ENCODE measurements around the gene ITPR1. TPM values are rescaled to one million over a fixed set of nuclear protein-coding genes. Genes with fewer than 3 reads are reported as not detected.

The ITPR1 gene
- total RNA-seq, 2 donors from 2014 or later: 29.3 to 29.8 TPM

DNA sequence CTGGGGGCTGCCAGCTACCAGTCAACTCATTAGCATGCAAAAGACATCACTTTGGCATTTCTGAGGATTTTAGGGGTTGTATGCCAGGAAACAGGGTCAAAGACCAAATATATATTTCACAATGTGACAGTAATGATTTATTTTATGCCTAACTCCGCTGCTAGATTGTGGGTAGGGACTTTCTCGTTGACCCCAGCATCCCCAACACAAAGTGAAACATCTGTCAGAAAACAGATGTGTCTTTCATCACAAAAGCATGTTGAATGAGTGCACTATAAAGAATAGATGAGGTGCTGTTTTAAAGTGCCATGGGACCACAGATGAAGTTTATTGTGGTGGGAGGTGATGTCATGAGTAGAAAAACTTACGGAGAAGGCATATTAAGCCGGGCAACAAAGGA is 59.7 kb downstream of the ITPR1 start:
- Histone ChIP-seq H3K4me1 (peaks cover 15% of the 10 kb centered on the region), H3K4me3 (no peak overlapping the region), H3K27me3 (no peaks in the 10 kb centered on the region), H3K27ac (no peak overlapping the region), H3K9me3 (no peaks in the 10 kb centered on the region), H3K36me3 (replicated peaks in 1 of 2; ENCODE audit: insufficient read depth in 1 of 2, low read depth in 2 of 2) (no peaks in the 10 kb centered on the region)
- ATAC-seq (no peak), DNase-seq (no peak)
- TF ChIP-seq, protein P1, sequence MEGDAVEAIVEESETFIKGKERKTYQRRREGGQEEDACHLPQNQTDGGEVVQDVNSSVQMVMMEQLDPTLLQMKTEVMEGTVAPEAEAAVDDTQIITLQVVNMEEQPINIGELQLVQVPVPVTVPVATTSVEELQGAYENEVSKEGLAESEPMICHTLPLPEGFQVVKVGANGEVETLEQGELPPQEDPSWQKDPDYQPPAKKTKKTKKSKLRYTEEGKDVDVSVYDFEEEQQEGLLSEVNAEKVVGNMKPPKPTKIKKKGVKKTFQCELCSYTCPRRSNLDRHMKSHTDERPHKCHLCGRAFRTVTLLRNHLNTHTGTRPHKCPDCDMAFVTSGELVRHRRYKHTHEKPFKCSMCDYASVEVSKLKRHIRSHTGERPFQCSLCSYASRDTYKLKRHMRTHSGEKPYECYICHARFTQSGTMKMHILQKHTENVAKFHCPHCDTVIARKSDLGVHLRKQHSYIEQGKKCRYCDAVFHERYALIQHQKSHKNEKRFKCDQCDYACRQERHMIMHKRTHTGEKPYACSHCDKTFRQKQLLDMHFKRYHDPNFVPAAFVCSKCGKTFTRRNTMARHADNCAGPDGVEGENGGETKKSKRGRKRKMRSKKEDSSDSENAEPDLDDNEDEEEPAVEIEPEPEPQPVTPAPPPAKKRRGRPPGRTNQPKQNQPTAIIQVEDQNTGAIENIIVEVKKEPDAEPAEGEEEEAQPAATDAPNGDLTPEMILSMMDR (IDR thresholded peaks at IDR 0.05): no peak
- no peak for TF ChIP-seq POLR2A (IDR thresholded peaks at IDR 0.05)
- WGBS, 2 donors: 76 to 83% methylated on average over 4 of the region's 4 CpGs
- intact Hi-C loops (cut with DNase I): no loop called here

DNA sequence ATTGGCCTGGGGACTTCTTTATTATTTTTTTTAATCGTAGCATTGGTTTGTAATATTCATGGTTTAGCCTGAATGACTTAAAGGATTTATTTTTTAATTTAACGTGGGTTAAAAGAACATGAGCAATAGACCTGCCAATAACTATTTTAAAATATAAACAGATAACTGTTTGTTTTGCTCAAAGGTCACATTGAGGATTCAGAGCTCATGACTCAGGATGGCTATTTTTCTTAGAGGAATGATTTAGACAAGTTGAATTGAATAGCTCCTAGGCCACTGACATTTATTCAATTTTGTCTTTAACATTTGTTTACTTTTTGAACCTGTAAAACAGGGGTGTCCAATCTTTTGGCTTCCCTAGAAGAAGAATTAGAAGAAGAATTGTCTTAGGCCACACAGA is 68.5 kb downstream of the ITPR1 start:
- Histone ChIP-seq H3K4me1 (peaks cover 23% of the 10 kb centered on the region), H3K27ac (no peak overlapping the region), H3K27me3 (no peaks in the 10 kb centered on the region), H3K9me3 (no peaks in the 10 kb centered on the region), H3K36me3 (replicated peaks in 1 of 2; ENCODE audit: insufficient read depth in 1 of 2, low read depth in 2 of 2) (no peaks in the 10 kb centered on the region), H3K4me3 (no peak overlapping the region)
- TF ChIP-seq, protein P1 (IDR thresholded peaks at IDR 0.05): no peak
- TF ChIP-seq POLR2A (IDR thresholded peaks at IDR 0.05): no peak
- DNase-seq: no peak
- no peak for ATAC-seq
- WGBS, 2 donors: 56 to 60% methylated on average over 2 of the region's 2 CpGs
- intact Hi-C loops (cut with DNase I): no loop called here

DNA sequence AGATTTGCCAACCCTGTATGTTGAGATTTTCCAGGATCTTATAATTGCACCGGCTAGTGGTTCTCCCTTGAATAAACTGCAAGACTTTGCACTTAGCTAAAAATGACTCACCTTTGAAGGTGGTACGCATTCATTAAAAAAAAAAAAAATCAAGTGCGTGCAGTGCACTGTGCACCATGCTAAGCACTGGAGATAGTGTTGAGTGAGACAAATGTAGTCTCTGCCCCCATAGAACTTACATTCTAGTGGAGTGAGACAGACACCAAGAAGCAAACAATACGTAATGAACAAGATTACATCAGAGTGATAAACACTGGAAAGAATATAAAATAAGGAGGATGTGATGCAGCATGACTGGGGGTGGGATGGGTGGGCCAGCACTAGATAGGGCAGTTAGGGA is 69.4 kb downstream of the ITPR1 start:
- intact Hi-C loops (cut with DNase I): no loop called here
- H3K9me3 ChIP-seq: no peaks in the 10 kb centered on the region
- no peak overlapping the region for H3K4me3 ChIP-seq
- ATAC-seq (no peak), DNase-seq (no peak)
- H3K27ac ChIP-seq: no peak overlapping the region
- no peaks in the 10 kb centered on the region for H3K36me3 ChIP-seq (replicated peaks in 1 of 2; ENCODE audit: insufficient read depth in 1 of 2, low read depth in 2 of 2)
- H3K4me1 ChIP-seq: peaks cover 28% of the 10 kb centered on the region
- TF ChIP-seq, protein P1 (IDR thresholded peaks at IDR 0.05): no peak
- no peak for TF ChIP-seq POLR2A (IDR thresholded peaks at IDR 0.05)
- WGBS, 2 donors: 87 to 91% methylated on average over 4 of the region's 4 CpGs
- H3K27me3 ChIP-seq: no peaks in the 10 kb centered on the region

DNA sequence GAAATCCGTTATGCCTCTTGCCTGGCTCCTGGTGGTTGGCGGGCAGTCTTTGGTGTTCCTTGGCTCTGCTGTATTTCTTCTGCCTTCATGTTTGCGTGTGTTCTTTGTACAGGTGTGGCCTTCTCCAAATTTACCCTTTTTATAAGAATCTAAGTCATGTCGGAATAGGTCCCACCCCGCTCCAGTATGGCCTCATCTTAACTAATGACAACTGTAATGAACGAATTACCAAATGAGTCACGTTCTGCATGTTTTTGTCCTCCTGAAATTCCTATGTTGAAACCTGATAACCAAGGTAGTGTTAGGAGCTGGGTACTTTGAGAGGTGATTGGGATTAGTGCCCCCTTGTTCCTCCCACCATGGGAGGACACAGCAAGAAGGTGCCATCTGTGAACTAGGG is 71.1 kb downstream of the ITPR1 start:
- no peak overlapping the region for H3K4me3 ChIP-seq
- ATAC-seq: no peak
- no peaks in the 10 kb centered on the region for H3K36me3 ChIP-seq (replicated peaks in 1 of 2; ENCODE audit: insufficient read depth in 1 of 2, low read depth in 2 of 2)
- H3K27me3 ChIP-seq: no peaks in the 10 kb centered on the region
- WGBS, 2 donors: 90 to 91% methylated on average over 7 of the region's 7 CpGs
- intact Hi-C loops (cut with DNase I): no loop called here
- TF ChIP-seq POLR2A (IDR thresholded peaks at IDR 0.05): no peak
- TF ChIP-seq, protein P1 (IDR thresholded peaks at IDR 0.05): no peak
- H3K9me3 ChIP-seq: no peaks in the 10 kb centered on the region
- H3K27ac ChIP-seq: peak overlapping the region in 2 of 4 donors; percentile 44 to 50
- DNase-seq: no peak
- H3K4me1 ChIP-seq: peaks cover 28% of the 10 kb centered on the region

DNA sequence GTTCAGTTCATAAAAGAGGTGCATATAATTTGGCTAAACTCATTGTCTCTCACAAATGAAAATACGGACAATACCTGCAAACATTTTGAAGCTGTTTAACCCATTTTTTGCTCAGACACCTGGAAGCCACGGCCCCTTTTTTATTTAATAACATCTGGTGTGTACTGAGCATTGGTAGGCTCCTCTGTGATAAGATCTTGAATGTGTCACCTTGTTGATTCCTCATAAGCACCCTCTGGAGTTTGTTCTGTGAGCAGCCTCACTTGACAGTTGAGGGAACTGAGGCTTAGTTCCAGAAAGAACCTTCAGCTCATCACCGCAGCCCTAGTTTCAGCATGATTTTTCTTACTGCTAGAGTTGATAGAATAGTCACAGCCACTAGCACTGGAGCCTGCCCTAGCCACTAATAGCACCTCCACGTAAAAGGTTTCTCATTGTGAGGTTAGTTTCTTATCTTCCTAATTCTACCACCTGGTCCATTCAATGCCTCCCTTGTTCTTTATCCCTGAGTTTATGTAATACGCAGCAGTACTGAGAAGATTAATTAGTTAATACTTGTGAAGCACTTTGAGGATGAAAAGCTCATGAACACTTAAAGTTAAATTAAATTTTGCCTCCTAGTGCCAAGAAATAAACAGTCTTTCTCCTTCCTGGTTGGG is 71.9 kb downstream of the ITPR1 start:
- H3K36me3 ChIP-seq (replicated peaks in 1 of 2; ENCODE audit: insufficient read depth in 1 of 2, low read depth in 2 of 2): no peaks in the 10 kb centered on the region
- peak overlapping the region in 3 of 4 donors; percentile 36 to 50 (median 44) for H3K27ac ChIP-seq
- intact Hi-C loops (cut with DNase I): no loop called here
- H3K27me3 ChIP-seq: no peaks in the 10 kb centered on the region
- peak in 1 of 4 donors; percentile 14 for DNase-seq
- no peak overlapping the region for H3K4me3 ChIP-seq
- ATAC-seq: peak; percentile 70
- H3K9me3 ChIP-seq: no peaks in the 10 kb centered on the region
- H3K4me1 ChIP-seq: peaks cover 28% of the 10 kb centered on the region
- no peak for TF ChIP-seq POLR2A (IDR thresholded peaks at IDR 0.05)
- WGBS, 2 donors: 45 to 56% methylated on average over 5 of the region's 5 CpGs
